ENCODE measurements around the gene ANO6. TPM values are rescaled to one million over a fixed set of nuclear protein-coding genes. Genes with fewer than 3 reads are reported as not detected.

ANO6 gene
- total and polyA plus RNA-seq, 12 donors: 8.9 to 52.2 (median 40.9) TPM

DNA sequence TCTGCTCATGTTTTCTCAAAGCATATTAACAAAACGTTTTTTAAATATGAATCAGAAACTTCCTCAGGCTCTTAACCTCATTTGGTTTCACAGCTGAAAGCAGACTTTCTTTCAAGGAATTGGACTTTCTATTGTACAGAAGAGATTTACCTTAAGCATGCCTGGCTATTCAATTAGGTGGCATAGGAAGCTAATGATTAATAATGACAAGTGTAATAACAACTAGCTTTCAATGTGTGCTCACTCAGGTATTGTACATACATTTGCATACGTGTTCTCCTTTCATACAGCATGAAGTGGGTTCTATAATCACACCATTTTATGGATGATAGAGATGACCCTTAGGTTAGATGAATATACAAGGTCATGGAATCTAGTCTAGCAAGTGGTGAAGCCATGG is 115.7 kb downstream of the ANO6 start:
- ATAC-seq: no peak
- Histone ChIP-seq H3K36me3 (peaks cover 0 to 40% (median 0%) of the 10 kb centered on the region in 9 donors), H3K4me3 (no peak overlapping the region), H3K9me3 (no peaks in the 10 kb centered on the region), H3K27me3 (no peaks in the 10 kb centered on the region), H3K4me1 (peaks cover 0 to 46% (median 18%) of the 10 kb centered on the region in 9 donors), H3K27ac (no peak overlapping the region)
- intact Hi-C loops (cut with DNase I): no loop called here
- WGBS, 2 donors: 72 to 79% methylated on average over 2 of the region's 2 CpGs
- DNase-seq: no peak
- TF ChIP-seq, protein P1, sequence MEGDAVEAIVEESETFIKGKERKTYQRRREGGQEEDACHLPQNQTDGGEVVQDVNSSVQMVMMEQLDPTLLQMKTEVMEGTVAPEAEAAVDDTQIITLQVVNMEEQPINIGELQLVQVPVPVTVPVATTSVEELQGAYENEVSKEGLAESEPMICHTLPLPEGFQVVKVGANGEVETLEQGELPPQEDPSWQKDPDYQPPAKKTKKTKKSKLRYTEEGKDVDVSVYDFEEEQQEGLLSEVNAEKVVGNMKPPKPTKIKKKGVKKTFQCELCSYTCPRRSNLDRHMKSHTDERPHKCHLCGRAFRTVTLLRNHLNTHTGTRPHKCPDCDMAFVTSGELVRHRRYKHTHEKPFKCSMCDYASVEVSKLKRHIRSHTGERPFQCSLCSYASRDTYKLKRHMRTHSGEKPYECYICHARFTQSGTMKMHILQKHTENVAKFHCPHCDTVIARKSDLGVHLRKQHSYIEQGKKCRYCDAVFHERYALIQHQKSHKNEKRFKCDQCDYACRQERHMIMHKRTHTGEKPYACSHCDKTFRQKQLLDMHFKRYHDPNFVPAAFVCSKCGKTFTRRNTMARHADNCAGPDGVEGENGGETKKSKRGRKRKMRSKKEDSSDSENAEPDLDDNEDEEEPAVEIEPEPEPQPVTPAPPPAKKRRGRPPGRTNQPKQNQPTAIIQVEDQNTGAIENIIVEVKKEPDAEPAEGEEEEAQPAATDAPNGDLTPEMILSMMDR (IDR thresholded peaks at IDR 0.05): no peak

DNA sequence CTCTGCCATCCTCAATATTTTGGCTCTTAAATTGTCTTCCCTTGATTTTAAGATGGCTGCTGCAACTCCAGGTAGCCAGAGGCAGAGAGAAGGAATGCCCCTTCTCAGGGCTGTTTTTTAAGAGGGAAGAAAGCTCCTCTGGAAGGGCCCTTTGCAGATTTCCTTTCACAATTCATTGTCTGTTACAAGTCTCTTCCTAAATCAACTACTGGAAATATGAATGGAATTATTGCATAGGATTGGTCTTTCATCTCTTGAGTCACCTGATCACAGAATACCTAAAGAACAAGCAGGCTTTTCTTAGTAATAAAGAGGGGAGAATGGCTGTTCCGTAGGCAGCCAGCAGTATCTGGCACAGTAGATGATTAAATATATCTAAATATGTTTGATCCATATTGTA is 118.5 kb downstream of the ANO6 start:
- ATAC-seq: no peak
- Histone ChIP-seq H3K27me3 (no peaks in the 10 kb centered on the region), H3K36me3 (peaks cover 0 to 40% (median 0%) of the 10 kb centered on the region in 9 donors), H3K27ac (no peak overlapping the region), H3K9me3 (no peaks in the 10 kb centered on the region), H3K4me3 (no peak overlapping the region), H3K4me1 (peaks cover 3 to 46% (median 31%) of the 10 kb centered on the region in 9 donors)
- DNase-seq: no peak
- intact Hi-C loops (cut with DNase I): no loop called here
- 93 to 94% methylated on average over 1 of the region's 1 CpG for WGBS, 2 donors
- TF ChIP-seq, protein P1 (IDR thresholded peaks at IDR 0.05): no peak

DNA sequence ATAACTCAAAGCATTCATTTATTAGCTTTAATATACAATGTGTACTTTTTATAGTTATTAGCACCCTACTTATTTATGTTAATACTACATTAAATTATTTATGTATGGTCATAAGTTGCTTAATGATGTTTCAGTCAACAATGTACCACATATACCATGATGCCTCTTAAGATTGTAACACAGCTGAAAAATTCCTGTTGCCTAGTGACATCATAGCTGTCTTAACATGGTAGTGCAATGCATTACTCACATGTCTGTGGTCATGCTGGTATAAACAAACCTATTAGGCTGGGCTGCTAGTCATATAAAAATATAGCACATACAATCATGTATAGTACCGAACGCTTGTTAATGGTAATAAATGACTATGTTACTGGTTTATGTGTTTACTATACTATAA is 120.4 kb downstream of the ANO6 start:
- Histone ChIP-seq H3K4me1 (peaks cover 3 to 41% (median 31%) of the 10 kb centered on the region in 9 donors), H3K9me3 (no peaks in the 10 kb centered on the region), H3K4me3 (no peak overlapping the region), H3K27ac (no peak overlapping the region), H3K36me3 (peaks cover 0 to 39% (median 0%) of the 10 kb centered on the region in 9 donors), H3K27me3 (no peaks in the 10 kb centered on the region)
- WGBS, 2 donors: 91 to 96% methylated on average over 2 of the region's 2 CpGs
- no peak for ATAC-seq
- DNase-seq: no peak
- intact Hi-C loops (cut with DNase I): no loop called here
- TF ChIP-seq, protein P1 (IDR thresholded peaks at IDR 0.05): no peak

DNA sequence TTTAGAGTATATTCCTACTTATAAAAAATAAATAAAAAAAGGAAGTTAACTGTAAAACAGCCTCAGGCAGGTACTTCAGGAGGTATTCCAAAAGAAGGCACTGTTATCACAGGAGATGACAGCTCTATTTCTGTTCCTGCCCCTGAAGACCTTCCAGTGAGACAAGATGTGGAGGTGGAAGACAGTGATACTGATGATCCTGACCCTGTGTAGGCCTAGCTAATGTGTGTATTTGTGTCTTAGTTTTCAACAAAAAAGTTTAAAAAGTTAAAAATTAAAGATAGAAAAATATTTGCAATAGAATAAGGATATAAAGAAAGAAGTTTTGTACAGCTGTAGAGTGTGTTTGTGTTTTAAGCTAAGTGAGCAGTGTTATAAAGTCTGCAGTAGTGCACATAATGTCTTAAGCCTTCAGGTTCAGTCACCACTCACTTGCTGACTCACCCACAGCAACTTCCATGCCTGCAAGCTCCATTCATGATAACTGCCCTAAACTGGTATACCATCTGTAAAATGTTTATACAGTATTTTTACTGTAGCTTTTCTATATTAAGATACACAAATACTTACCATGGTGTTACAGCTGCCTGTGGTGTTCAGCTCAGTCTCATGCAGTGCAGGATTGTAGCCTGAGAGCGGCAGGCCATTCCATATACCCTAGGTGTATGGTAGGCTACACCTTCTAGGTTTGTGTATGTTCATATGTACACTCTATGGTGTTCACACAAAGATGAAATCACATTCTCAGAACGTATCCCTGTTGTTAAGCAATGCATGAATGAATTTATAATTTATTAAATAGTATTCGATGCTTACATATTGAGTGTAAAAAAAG is 121.1 kb downstream of the ANO6 start:
- peak in 4 of 8 donors; percentile 17 to 65 (median 45) for ATAC-seq

More for the DNA sequence above, 121.1 kb downstream of the ANO6 start:
- H3K4me3 ChIP-seq: no peak overlapping the region
- peak overlapping the region in 5 of 10 donors; percentile 1 to 89 (median 54) for H3K27ac ChIP-seq
- no peaks in the 10 kb centered on the region for H3K27me3 ChIP-seq
- WGBS, 2 donors: 90% methylated on average over 3 of the region's 3 CpGs
- H3K9me3 ChIP-seq: no peaks in the 10 kb centered on the region
- TF ChIP-seq, protein P1 (IDR thresholded peaks at IDR 0.05): no peak
- intact Hi-C loops (cut with DNase I): no loop called here
- peaks cover 3 to 41% (median 31%) of the 10 kb centered on the region in 9 donors for H3K4me1 ChIP-seq
- peaks cover 0 to 32% (median 0%) of the 10 kb centered on the region in 9 donors for H3K36me3 ChIP-seq
- no peak for DNase-seq

Measured in heart right ventricle (tissue), 16 donors.